ENCODE data around the gene STAT5B. TPM values are rescaled to one million over a fixed set of nuclear protein-coding genes. Genes with fewer than 3 reads are reported as not detected.

Gene STAT5B
- total RNA-seq, 1 experiment from 2014 or later: 36.4 TPM

DNA sequence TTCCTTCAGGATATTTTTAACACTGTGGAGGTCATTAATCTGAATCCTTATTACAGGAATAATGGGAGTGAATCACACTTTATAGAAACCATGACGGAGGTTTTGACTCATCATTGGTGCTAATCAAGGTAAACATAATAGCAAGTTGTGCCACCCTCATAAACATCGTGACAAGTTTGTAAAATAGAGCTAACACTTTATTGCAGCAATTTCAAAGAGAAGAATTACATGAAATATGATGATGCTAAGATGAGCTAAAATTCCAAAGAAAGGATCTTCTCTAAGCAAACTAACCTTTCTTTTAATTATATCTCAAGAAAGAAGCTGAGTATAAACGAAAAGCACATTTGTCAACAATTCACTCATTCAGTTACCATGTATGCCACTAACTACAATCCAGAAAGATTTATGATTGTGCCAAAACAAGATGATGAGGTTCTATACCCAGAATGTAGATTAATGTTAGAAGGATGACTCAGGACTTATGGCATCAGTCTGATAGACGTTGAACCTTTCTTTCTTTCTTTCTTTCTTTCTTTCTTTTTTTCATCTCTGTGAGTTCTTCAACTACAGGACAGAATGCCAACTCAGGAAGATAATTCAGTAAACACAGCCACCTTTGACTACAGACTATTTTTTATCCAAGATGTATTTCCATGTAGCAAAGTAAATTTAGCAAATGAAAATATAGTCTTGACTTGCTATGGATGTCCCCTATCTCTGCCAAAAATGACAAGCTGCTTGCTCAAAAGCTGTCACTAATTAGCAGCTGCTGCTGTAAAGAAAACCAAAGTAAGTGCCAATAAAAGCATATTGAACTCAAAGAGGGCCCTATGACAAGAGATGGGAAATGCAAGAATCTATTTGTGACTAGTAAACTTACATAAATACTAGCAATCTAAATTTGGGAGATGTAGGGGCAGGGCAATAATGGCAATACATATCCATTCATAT is 23.3 kb downstream of the STAT5B start:
- Mint-ChIP-seq H3K36me3 (no peaks in the 10 kb centered on the region), H3K27ac (0 out of 2 replicates have a peak overlapping the region, but pooled peaks have one; percentile 4), H3K4me3 (no peak overlapping the region), H3K27me3 (ENCODE audit: low read depth) (no peaks in the 10 kb centered on the region), H3K9me3 (no peaks in the 10 kb centered on the region), H3K4me1 (peaks cover 33% of the 10 kb centered on the region)
- ChIA-PET CTCF (interaction anchor here (0.7 to 1.3 kb wide), 3 partner anchors 18 to 69 kb away, joined by 3 to 4 read pairs (median 3); no protein-coding TSS in a partner anchor), POLR2A (no interaction called here)
- ATAC-seq (no peak), DNase-seq (ENCODE audit: low spot score) (no peak)
- TF ChIP-seq NFYB (CRISPR knock-in tag; conservative IDR thresholded peaks at IDR 0.05; ENCODE audit: low read depth) (no peak), GRHL2 (CRISPR knock-in tag; IDR thresholded peaks at IDR 0.05; ENCODE audit: insufficient replicate concordance, severe bottlenecking) (no peak), ZNF138 (CRISPR knock-in tag; conservative IDR thresholded peaks at IDR 0.05) (no peak), ZNF423 (CRISPR knock-in tag; IDR thresholded peaks at IDR 0.05) (no peak)
- TF ChIP-seq, protein P1, sequence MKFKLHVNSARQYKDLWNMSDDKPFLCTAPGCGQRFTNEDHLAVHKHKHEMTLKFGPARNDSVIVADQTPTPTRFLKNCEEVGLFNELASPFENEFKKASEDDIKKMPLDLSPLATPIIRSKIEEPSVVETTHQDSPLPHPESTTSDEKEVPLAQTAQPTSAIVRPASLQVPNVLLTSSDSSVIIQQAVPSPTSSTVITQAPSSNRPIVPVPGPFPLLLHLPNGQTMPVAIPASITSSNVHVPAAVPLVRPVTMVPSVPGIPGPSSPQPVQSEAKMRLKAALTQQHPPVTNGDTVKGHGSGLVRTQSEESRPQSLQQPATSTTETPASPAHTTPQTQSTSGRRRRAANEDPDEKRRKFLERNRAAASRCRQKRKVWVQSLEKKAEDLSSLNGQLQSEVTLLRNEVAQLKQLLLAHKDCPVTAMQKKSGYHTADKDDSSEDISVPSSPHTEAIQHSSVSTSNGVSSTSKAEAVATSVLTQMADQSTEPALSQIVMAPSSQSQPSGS (CRISPR knock-in tag; IDR thresholded peaks at IDR 0.05; ENCODE audit: borderline replicate concordance, low read depth): no peak
- TF ChIP-seq, protein P2, sequence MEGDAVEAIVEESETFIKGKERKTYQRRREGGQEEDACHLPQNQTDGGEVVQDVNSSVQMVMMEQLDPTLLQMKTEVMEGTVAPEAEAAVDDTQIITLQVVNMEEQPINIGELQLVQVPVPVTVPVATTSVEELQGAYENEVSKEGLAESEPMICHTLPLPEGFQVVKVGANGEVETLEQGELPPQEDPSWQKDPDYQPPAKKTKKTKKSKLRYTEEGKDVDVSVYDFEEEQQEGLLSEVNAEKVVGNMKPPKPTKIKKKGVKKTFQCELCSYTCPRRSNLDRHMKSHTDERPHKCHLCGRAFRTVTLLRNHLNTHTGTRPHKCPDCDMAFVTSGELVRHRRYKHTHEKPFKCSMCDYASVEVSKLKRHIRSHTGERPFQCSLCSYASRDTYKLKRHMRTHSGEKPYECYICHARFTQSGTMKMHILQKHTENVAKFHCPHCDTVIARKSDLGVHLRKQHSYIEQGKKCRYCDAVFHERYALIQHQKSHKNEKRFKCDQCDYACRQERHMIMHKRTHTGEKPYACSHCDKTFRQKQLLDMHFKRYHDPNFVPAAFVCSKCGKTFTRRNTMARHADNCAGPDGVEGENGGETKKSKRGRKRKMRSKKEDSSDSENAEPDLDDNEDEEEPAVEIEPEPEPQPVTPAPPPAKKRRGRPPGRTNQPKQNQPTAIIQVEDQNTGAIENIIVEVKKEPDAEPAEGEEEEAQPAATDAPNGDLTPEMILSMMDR (IDR thresholded peaks at IDR 0.05): no peak

DNA sequence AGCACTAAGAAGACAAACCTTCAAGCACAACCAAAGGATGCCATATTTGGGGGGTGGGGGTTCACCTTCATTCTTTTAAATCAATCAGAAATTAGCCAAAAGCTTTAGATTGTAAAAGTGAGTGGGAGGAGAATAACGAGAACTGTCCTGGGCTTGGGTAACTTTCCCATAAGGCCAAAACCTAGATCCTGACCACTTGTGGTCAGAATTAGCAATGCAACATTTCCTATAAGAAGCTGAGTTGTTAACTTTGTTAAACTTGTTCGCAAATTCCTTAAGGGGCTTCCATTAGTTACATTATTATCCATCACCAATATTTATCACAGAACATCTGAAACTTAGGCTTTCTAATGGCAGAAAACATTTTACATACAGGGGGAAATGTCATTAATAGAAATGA is 25.1 kb downstream of the STAT5B start:
- H3K9me3 Mint-ChIP-seq: no peaks in the 10 kb centered on the region
- POLR2A ChIA-PET: no interaction called here
- DNase-seq (ENCODE audit: low spot score) (no peak), ATAC-seq (no peak)
- CTCF ChIA-PET: interaction anchor here (0.5 to 3.2 kb wide), 26 partner anchors 9 to 603 kb away, joined by 3 to 38 read pairs (median 4); partner anchors contain the start of genes CAVIN1, GHDC, KCNH4 and NKIRAS2
- no peak for TF ChIP-seq KAT7 (CRISPR knock-in tag; IDR thresholded peaks at IDR 0.05; ENCODE audit: borderline replicate concordance)
- TF ChIP-seq, protein P3, sequence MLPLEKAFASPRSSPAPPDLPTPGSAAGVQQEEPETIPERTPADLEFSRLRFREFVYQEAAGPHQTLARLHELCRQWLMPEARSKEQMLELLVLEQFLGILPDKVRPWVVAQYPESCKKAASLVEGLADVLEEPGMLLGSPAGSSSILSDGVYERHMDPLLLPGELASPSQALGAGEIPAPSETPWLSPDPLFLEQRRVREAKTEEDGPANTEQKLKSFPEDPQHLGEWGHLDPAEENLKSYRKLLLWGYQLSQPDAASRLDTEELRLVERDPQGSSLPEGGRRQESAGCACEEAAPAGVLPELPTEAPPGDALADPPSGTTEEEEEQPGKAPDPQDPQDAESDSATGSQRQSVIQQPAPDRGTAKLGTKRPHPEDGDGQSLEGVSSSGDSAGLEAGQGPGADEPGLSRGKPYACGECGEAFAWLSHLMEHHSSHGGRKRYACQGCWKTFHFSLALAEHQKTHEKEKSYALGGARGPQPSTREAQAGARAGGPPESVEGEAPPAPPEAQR (CRISPR knock-in tag; IDR thresholded peaks at IDR 0.05): no peak
- no peak for TF ChIP-seq RELA (CRISPR knock-in tag; IDR thresholded peaks at IDR 0.05; ENCODE audit: borderline replicate concordance)
- TF ChIP-seq TEAD1 (CRISPR knock-in tag; IDR thresholded peaks at IDR 0.05): no peak
- TF ChIP-seq, protein P4, sequence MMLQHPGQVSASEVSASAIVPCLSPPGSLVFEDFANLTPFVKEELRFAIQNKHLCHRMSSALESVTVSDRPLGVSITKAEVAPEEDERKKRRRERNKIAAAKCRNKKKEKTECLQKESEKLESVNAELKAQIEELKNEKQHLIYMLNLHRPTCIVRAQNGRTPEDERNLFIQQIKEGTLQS (CRISPR knock-in tag; conservative IDR thresholded peaks at IDR 0.05): no peak
- TF ChIP-seq NFYB (CRISPR knock-in tag; conservative IDR thresholded peaks at IDR 0.05; ENCODE audit: low read depth): no peak
- TF ChIP-seq MXD4 (CRISPR knock-in tag; IDR thresholded peaks at IDR 0.05; ENCODE audit: borderline replicate concordance): no peak
- TF ChIP-seq HMGA2 (CRISPR knock-in tag; IDR thresholded peaks at IDR 0.05): no peak
- no peak for TF ChIP-seq SOX15 (CRISPR knock-in tag; IDR thresholded peaks at IDR 0.05)
- no peak for TF ChIP-seq ETV6 (CRISPR knock-in tag; IDR thresholded peaks at IDR 0.05)
- TF ChIP-seq, protein P5, sequence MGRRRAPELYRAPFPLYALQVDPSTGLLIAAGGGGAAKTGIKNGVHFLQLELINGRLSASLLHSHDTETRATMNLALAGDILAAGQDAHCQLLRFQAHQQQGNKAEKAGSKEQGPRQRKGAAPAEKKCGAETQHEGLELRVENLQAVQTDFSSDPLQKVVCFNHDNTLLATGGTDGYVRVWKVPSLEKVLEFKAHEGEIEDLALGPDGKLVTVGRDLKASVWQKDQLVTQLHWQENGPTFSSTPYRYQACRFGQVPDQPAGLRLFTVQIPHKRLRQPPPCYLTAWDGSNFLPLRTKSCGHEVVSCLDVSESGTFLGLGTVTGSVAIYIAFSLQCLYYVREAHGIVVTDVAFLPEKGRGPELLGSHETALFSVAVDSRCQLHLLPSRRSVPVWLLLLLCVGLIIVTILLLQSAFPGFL (CRISPR knock-in tag; IDR thresholded peaks at IDR 0.05; ENCODE audit: borderline replicate concordance): no peak
- TF ChIP-seq, protein P6, sequence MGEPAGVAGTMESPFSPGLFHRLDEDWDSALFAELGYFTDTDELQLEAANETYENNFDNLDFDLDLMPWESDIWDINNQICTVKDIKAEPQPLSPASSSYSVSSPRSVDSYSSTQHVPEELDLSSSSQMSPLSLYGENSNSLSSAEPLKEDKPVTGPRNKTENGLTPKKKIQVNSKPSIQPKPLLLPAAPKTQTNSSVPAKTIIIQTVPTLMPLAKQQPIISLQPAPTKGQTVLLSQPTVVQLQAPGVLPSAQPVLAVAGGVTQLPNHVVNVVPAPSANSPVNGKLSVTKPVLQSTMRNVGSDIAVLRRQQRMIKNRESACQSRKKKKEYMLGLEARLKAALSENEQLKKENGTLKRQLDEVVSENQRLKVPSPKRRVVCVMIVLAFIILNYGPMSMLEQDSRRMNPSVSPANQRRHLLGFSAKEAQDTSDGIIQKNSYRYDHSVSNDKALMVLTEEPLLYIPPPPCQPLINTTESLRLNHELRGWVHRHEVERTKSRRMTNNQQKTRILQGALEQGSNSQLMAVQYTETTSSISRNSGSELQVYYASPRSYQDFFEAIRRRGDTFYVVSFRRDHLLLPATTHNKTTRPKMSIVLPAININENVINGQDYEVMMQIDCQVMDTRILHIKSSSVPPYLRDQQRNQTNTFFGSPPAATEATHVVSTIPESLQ (CRISPR knock-in tag; IDR thresholded peaks at IDR 0.05): no peak
- TF ChIP-seq NR3C1 (CRISPR knock-in tag; conservative IDR thresholded peaks at IDR 0.05; ENCODE audit: low read depth): no peak
- TF ChIP-seq, protein P7, sequence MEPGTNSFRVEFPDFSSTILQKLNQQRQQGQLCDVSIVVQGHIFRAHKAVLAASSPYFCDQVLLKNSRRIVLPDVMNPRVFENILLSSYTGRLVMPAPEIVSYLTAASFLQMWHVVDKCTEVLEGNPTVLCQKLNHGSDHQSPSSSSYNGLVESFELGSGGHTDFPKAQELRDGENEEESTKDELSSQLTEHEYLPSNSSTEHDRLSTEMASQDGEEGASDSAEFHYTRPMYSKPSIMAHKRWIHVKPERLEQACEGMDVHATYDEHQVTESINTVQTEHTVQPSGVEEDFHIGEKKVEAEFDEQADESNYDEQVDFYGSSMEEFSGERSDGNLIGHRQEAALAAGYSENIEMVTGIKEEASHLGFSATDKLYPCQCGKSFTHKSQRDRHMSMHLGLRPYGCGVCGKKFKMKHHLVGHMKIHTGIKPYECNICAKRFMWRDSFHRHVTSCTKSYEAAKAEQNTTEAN (CRISPR knock-in tag; IDR thresholded peaks at IDR 0.05): no peak
- no peak for TF ChIP-seq FOXP1 (CRISPR knock-in tag; IDR thresholded peaks at IDR 0.05; ENCODE audit: borderline replicate concordance)
- TF ChIP-seq, protein P8, sequence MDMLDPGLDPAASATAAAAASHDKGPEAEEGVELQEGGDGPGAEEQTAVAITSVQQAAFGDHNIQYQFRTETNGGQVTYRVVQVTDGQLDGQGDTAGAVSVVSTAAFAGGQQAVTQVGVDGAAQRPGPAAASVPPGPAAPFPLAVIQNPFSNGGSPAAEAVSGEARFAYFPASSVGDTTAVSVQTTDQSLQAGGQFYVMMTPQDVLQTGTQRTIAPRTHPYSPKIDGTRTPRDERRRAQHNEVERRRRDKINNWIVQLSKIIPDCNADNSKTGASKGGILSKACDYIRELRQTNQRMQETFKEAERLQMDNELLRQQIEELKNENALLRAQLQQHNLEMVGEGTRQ (CRISPR knock-in tag; IDR thresholded peaks at IDR 0.05): no peak
- no peak for TF ChIP-seq FOXK1 (CRISPR knock-in tag; IDR thresholded peaks at IDR 0.05)
- no peaks in the 10 kb centered on the region for H3K27me3 Mint-ChIP-seq (ENCODE audit: low read depth)
- H3K27ac Mint-ChIP-seq: no peak overlapping the region
- no peaks in the 10 kb centered on the region for H3K36me3 Mint-ChIP-seq
- no peak overlapping the region for H3K4me3 Mint-ChIP-seq
- peaks cover 33% of the 10 kb centered on the region for H3K4me1 Mint-ChIP-seq
